ENCODE measurements around the gene RPS28. TPM values are rescaled to one million over a fixed set of nuclear protein-coding genes. Genes with fewer than 3 reads are reported as not detected.
"Not testable (repeated sequence)": the region's sequence is repeated elsewhere in the genome, so short reads cannot be mapped to it uniquely, and the experiment has no call there.

RPS28 gene
- polyA plus RNA-seq, 2 of the 4 experiments (the other 2 are of a cell fraction) = 374 to 404 TPM

DNA sequence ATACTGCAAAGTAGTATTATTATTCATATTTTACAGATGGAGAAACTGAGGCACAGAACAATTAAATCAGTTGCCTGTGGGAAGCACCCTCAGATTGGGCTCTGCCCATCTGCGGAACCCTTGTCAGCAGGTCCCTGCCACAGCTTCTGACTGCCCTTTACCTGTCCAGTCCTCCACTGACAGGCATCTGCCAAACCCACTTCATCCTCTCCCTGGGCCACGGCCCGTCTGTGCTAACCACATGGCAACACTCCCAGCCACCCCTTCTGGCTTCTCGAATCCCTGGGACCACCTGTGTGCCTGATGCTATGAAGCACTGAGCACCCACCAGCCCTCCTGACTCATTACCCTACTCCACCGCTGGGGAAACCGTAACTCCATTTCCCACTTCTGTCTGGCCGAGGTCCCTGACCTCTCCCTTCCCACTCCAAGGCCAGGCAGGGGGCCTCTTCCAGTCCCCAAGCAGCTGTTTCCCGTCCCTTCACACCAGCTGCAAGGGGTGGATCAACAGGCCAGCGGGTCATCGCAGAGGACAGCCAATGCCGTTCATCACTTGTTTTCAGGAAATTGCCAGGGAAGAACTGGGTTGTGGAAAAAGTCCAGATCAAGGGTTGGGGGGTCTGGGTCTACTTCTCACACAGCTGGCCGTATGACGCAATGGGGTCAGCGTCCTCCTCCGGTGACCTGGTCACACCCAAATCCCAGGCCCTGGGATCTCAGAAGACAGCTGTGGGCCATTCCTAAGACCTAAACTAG, 19.2 kb downstream of the RPS28 start:
- H3K9me3 ChIP-seq = no peaks in the 10 kb centered on the region
- 50% methylated on average over 15 of the region's 15 CpGs for WGBS (ENCODE audit: missing lambda C conversion rate)
- no peak overlapping the region for H3K27ac ChIP-seq
- H3K4me1 ChIP-seq = 0 out of 3 replicates have a peak, but pooled peaks cover 3% of the 10 kb centered on the region
- no peak for DNase-seq (ENCODE audit: low read depth in 1 of 2, low spot score in 1 of 2)
- H3K4me3 ChIP-seq = no peak overlapping the region
- ChIA-PET POLR2A (no interaction called here), CTCF (interaction anchor here (0.8 to 6.6 kb wide), 6 partner anchors 8 to 165 kb away, joined by 3 to 43 read pairs (median 3); partner anchors contain the start of gene MARCHF2)
- no peak overlapping the region for H3K4me2 ChIP-seq
- ATAC-seq = no peak
- no peak for TF ChIP-seq TP53 (CRISPR knock-in tag; IDR thresholded peaks at IDR 0.05)
- TF ChIP-seq, protein P1, sequence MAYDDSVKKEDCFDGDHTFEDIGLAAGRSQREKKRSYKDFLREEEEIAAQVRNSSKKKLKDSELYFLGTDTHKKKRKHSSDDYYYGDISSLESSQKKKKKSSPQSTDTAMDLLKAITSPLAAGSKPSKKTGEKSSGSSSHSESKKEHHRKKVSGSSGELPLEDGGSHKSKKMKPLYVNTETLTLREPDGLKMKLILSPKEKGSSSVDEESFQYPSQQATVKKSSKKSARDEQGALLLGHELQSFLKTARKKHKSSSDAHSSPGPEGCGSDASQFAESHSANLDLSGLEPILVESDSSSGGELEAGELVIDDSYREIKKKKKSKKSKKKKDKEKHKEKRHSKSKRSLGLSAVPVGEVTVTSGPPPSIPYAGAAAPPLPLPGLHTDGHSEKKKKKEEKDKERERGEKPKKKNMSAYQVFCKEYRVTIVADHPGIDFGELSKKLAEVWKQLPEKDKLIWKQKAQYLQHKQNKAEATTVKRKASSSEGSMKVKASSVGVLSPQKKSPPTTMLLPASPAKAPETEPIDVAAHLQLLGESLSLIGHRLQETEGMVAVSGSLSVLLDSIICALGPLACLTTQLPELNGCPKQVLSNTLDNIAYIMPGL (CRISPR knock-in tag; IDR thresholded peaks at IDR 0.05; ENCODE audit: borderline replicate concordance) = no peak
- TF ChIP-seq GATA3 (IDR thresholded peaks at IDR 0.05; ENCODE audit: borderline replicate concordance) = no peak
- no peak for TF ChIP-seq KDM1A (IDR thresholded peaks at IDR 0.05; ENCODE audit: low read depth)
- no peak for TF ChIP-seq CHD4 (IDR thresholded peaks at IDR 0.05; ENCODE audit: borderline replicate concordance)
- TF ChIP-seq ZC3H11A (IDR thresholded peaks at IDR 0.05) = no peak
- TF ChIP-seq CBX8 (IDR thresholded peaks at IDR 0.05) = no peak
- no peak for TF ChIP-seq HEYL (CRISPR knock-in tag; IDR thresholded peaks at IDR 0.05)
- TF ChIP-seq, protein P2, sequence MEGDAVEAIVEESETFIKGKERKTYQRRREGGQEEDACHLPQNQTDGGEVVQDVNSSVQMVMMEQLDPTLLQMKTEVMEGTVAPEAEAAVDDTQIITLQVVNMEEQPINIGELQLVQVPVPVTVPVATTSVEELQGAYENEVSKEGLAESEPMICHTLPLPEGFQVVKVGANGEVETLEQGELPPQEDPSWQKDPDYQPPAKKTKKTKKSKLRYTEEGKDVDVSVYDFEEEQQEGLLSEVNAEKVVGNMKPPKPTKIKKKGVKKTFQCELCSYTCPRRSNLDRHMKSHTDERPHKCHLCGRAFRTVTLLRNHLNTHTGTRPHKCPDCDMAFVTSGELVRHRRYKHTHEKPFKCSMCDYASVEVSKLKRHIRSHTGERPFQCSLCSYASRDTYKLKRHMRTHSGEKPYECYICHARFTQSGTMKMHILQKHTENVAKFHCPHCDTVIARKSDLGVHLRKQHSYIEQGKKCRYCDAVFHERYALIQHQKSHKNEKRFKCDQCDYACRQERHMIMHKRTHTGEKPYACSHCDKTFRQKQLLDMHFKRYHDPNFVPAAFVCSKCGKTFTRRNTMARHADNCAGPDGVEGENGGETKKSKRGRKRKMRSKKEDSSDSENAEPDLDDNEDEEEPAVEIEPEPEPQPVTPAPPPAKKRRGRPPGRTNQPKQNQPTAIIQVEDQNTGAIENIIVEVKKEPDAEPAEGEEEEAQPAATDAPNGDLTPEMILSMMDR (IDR thresholded peaks at IDR 0.05) = no peak
- no peak for TF ChIP-seq NFE2L2 (conservative IDR thresholded peaks at IDR 0.05; ENCODE audit: low read length)
- TF ChIP-seq RAD21 (conservative IDR thresholded peaks at IDR 0.05 in 1 of 2, IDR thresholded peaks at IDR 0.05 in 1 of 2) = no peak
- FAIRE-seq = no peak

- H3K4me3 ChIP-seq; POLR2A ChIA-PET; H3K9me3 ChIP-seq; FAIRE-seq; H3K27ac ChIP-seq; DNase-seq (ENCODE audit: low read depth in 1 of 2, low spot score in 1 of 2); H3K4me1 ChIP-seq; H3K4me2 ChIP-seq; ATAC-seq: not testable (repeated sequence)
- WGBS (ENCODE audit: missing lambda C conversion rate) = 72% methylated on average over 4 of the region's 4 CpGs
- CTCF ChIA-PET = interaction anchor here (1.3 to 6.6 kb wide), 3 partner anchors 12 to 164 kb away, joined by 3 to 43 read pairs (median 7); no protein-coding TSS in a partner anchor
Measured at GRCh38 chr19:8341504-8341903, 20.2 kb downstream of the RPS28 start.

DNA sequence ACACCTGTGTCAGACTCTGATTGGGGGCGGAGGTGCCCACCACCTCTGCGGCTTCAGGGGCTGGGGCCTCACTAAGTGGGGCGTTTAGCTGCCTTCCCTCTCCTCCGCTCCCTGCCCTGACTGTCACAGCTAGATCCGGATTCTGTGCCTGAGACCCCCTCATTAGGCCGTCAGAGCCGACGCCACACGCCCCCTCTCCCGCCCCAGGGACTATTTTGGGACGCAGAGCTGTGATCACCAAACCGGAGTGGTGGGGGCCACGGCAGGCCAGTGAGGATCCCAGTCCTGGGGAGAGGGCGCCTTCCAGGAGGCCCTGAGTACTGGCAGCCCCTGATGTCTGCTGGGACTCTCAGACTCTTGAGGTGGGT, 21.0 kb downstream of the RPS28 start:
- no peak for FAIRE-seq
- H3K4me1 ChIP-seq = 0 out of 3 replicates have a peak, but pooled peaks cover 3% of the 10 kb centered on the region
- DNase-seq (ENCODE audit: low read depth in 1 of 2, low spot score in 1 of 2) = no peak
- ChIA-PET CTCF (interaction anchor here (0.6 to 6.6 kb wide), 3 partner anchors 7 to 224 kb away, joined by 3 to 43 read pairs (median 6); no protein-coding TSS in a partner anchor), POLR2A (no interaction called here)
- ATAC-seq = peak; percentile 7 to 14; a peak in 3 of 6 replicates
- no peak overlapping the region for H3K27ac ChIP-seq
- H3K4me2 ChIP-seq = no peak overlapping the region
- no peak overlapping the region for H3K4me3 ChIP-seq
- 87% methylated on average over 3 of the region's 14 CpGs for WGBS (ENCODE audit: missing lambda C conversion rate)
- no peaks in the 10 kb centered on the region for H3K9me3 ChIP-seq
- TF ChIP-seq, protein P3, sequence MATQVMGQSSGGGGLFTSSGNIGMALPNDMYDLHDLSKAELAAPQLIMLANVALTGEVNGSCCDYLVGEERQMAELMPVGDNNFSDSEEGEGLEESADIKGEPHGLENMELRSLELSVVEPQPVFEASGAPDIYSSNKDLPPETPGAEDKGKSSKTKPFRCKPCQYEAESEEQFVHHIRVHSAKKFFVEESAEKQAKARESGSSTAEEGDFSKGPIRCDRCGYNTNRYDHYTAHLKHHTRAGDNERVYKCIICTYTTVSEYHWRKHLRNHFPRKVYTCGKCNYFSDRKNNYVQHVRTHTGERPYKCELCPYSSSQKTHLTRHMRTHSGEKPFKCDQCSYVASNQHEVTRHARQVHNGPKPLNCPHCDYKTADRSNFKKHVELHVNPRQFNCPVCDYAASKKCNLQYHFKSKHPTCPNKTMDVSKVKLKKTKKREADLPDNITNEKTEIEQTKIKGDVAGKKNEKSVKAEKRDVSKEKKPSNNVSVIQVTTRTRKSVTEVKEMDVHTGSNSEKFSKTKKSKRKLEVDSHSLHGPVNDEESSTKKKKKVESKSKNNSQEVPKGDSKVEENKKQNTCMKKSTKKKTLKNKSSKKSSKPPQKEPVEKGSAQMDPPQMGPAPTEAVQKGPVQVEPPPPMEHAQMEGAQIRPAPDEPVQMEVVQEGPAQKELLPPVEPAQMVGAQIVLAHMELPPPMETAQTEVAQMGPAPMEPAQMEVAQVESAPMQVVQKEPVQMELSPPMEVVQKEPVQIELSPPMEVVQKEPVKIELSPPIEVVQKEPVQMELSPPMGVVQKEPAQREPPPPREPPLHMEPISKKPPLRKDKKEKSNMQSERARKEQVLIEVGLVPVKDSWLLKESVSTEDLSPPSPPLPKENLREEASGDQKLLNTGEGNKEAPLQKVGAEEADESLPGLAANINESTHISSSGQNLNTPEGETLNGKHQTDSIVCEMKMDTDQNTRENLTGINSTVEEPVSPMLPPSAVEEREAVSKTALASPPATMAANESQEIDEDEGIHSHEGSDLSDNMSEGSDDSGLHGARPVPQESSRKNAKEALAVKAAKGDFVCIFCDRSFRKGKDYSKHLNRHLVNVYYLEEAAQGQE (IDR thresholded peaks at IDR 0.05) = no peak
- TF ChIP-seq, protein P4, sequence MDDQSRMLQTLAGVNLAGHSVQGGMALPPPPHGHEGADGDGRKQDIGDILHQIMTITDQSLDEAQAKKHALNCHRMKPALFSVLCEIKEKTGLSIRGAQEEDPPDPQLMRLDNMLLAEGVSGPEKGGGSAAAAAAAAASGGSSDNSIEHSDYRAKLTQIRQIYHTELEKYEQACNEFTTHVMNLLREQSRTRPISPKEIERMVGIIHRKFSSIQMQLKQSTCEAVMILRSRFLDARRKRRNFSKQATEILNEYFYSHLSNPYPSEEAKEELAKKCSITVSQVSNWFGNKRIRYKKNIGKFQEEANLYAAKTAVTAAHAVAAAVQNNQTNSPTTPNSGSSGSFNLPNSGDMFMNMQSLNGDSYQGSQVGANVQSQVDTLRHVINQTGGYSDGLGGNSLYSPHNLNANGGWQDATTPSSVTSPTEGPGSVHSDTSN (IDR thresholded peaks at IDR 0.05) = no peak
- TF ChIP-seq MAZ (IDR thresholded peaks at IDR 0.05; ENCODE audit: borderline replicate concordance, low read depth, low read length) (no peak), BCL3 (IDR thresholded peaks at IDR 0.05) (no peak), PHF8 (IDR thresholded peaks at IDR 0.05; ENCODE audit: borderline replicate concordance, low read depth) (no peak), HOXB13 (CRISPR knock-in tag; IDR thresholded peaks at IDR 0.05; ENCODE audit: low read depth) (no peak), JUN (IDR thresholded peaks at IDR 0.05) (no peak), KDM5A (IDR thresholded peaks at IDR 0.05) (no peak), RNF2 (IDR thresholded peaks at IDR 0.05; ENCODE audit: borderline replicate concordance, low read depth) (no peak)
- TF ChIP-seq, protein P5, sequence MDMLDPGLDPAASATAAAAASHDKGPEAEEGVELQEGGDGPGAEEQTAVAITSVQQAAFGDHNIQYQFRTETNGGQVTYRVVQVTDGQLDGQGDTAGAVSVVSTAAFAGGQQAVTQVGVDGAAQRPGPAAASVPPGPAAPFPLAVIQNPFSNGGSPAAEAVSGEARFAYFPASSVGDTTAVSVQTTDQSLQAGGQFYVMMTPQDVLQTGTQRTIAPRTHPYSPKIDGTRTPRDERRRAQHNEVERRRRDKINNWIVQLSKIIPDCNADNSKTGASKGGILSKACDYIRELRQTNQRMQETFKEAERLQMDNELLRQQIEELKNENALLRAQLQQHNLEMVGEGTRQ (IDR thresholded peaks at IDR 0.05) = no peak

All from A549 (cell line).